ENCODE data around the gene D2HGDH. TPM values are rescaled to one million over a fixed set of nuclear protein-coding genes. Genes with fewer than 3 reads are reported as not detected.
A peak's percentile ranks its signal among the peaks of the same experiment; 100 is the strongest.

The D2HGDH gene
- total and polyA plus RNA-seq, 10 of the 15 experiments (the other 5 are each of a cell fraction or from before 2014, with no cell fraction given), result 0.52 to 32.1 (median 11.0) TPM

DNA sequence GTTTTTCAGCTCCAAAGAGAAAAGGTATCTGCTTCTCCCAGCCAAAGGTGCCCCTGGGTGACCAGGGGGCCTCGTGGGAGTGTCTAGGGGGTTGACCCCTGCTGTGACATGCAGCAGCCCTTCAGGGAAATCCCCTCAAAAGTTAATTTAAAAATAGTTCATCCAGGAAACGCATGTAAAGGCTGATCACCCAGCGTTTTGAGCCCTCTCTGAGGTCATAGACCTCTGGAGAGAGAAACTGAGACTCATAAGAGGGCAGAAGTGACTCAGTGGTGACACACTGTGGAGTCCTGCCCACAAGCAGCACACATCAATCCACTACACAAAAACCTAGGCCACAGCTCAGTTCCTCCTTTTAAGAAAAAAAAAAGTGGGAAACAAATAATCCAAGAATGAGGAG, 54.1 kb downstream of the D2HGDH start:
- ATAC-seq (peak; percentile 96), DNase-seq (ENCODE audit: low read depth, low spot score) (peak; percentile 74), FAIRE-seq (peak; percentile 23)
- intact Hi-C loops (cut with micrococcal nuclease; ENCODE audit: unreplicated experiment) (no loop called here), in situ Hi-C loops (cut with MboI) (no loop called here)
- Histone ChIP-seq H3K9me3 (replicated peaks; ENCODE audit: control insufficient read depth, insufficient read depth, low read length) (no peaks in the 10 kb centered on the region; the same call in 2 of the 3 replicates), H3K27me3 (replicated peaks in 1 of 2; ENCODE audit: control insufficient read depth in 2 of 2, insufficient read depth in 2 of 2, low read length in 1 of 2) (no peaks in the 10 kb centered on the region), H3K4me3 (no peak overlapping the region), H2AFZ (ENCODE audit: control insufficient read depth, low read depth, low read length) (peak overlapping the region; percentile 13), H3K9ac (ENCODE audit: control insufficient read depth, insufficient read depth, low read length) (peak overlapping the region; percentile 32; the same call in 1 of the 2 replicates), H3K79me2 (ENCODE audit: control insufficient read depth, insufficient read depth, low read length) (no peaks in the 10 kb centered on the region), H3K4me2 (ENCODE audit: control insufficient read depth, insufficient read depth) (peak overlapping the region; percentile 68), H3K4me1 (ENCODE audit: control insufficient read depth, insufficient read depth, low read length) (peaks cover 19% of the 10 kb centered on the region), H3K36me3 (ENCODE audit: control insufficient read depth in 2 of 2, insufficient read depth in 2 of 2, low read length in 1 of 2) (no peaks in the 10 kb centered on the region), H3K27ac (ENCODE audit: control insufficient read depth, insufficient read depth) (peak overlapping the region; percentile 78), H4K20me1 (ENCODE audit: control insufficient read depth, insufficient read depth) (no peaks in the 10 kb centered on the region)
- ChIA-PET POLR2A (interaction anchor here (0.6 kb wide), 1 partner anchor 10 kb away, joined by 3 read pairs; no protein-coding TSS in a partner anchor), RAD21 (ENCODE audit: unreplicated experiment) (interaction anchor here (0.6 to 1.3 kb wide), 4 partner anchors 17 to 102 kb away, joined by 3 to 5 read pairs (median 4); partner anchors contain the start of genes DTYMK and ING5), SMC1A (ENCODE audit: uncharacterized antibody, unreplicated experiment) (interaction anchor here (0.9 to 2.5 kb wide), 5 partner anchors 15 to 80 kb away, joined by 3 to 7 read pairs (median 4); no protein-coding TSS in a partner anchor), CTCF (interaction anchor here (1.0 to 1.5 kb wide), 4 partner anchors 16 to 90 kb away, joined by 3 to 6 read pairs (median 4); partner anchors contain the start of gene NEU4)
- BruUV-seq (replicated peaks), result no TSS peak
- WGBS (ENCODE audit: insufficient coverage, insufficient replicate concordance, low lambda C conversion rate, missing lambda C conversion rate), result 3% methylated on average over 3 of the region's 3 CpGs
- peak; percentile 86 for TF ChIP-seq RUNX3 (IDR thresholded peaks at IDR 0.05; ENCODE audit: low read length)
- TF ChIP-seq E2F8 (IDR thresholded peaks at IDR 0.05; ENCODE audit: low read depth, partially characterized antibody), result no peak
- TF ChIP-seq CTCF (IDR thresholded peaks at IDR 0.05 in 2 of 3, conservative IDR thresholded peaks at IDR 0.05 in 1 of 3; ENCODE audit: control insufficient read depth in 2 of 3, extremely low read depth in 1 of 3, insufficient read depth in 1 of 3, low read depth in 3 of 3, low read length in 3 of 3), result peak; percentile 5 to 23 (median 10); a peak in 2 of 6 replicates
- TF ChIP-seq PAX5 (IDR thresholded peaks at IDR 0.05; ENCODE audit: borderline replicate concordance, low read depth, low read length), result 0 out of 2 replicates have a peak, but pooled peaks have one; percentile 70
- no peak for TF ChIP-seq RB1 (IDR thresholded peaks at IDR 0.05; ENCODE audit: borderline replicate concordance)
- TF ChIP-seq SRF (IDR thresholded peaks at IDR 0.05; ENCODE audit: low read depth in 2 of 2, low read length in 2 of 2), result 0 out of 4 replicates have a peak, but pooled peaks of 1 of the 2 experiments have one; percentile 2
- peak; percentile 60; the same call in 1 of the 2 replicates for TF ChIP-seq MTA2 (IDR thresholded peaks at IDR 0.05; ENCODE audit: low read depth)
- TF ChIP-seq, protein P1, sequence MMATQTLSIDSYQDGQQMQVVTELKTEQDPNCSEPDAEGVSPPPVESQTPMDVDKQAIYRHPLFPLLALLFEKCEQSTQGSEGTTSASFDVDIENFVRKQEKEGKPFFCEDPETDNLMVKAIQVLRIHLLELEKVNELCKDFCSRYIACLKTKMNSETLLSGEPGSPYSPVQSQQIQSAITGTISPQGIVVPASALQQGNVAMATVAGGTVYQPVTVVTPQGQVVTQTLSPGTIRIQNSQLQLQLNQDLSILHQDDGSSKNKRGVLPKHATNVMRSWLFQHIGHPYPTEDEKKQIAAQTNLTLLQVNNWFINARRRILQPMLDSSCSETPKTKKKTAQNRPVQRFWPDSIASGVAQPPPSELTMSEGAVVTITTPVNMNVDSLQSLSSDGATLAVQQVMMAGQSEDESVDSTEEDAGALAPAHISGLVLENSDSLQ (IDR thresholded peaks at IDR 0.05), result peak; percentile 28
- TF ChIP-seq IKZF2 (IDR thresholded peaks at IDR 0.05), result peak; percentile 71 to 78
- TF ChIP-seq CREM (IDR thresholded peaks at IDR 0.05; ENCODE audit: low read depth), result peak; percentile 89
- peak; percentile 38 for TF ChIP-seq IKZF1 (conservative IDR thresholded peaks at IDR 0.05)
- no peak for TF ChIP-seq SIX5 (IDR thresholded peaks at IDR 0.05; ENCODE audit: low read depth, low read length, severe bottlenecking)
- no peak for TF ChIP-seq ZZZ3 (IDR thresholded peaks at IDR 0.05; ENCODE audit: control insufficient read depth, insufficient read length, low read depth)
- TF ChIP-seq KLF5 (IDR thresholded peaks at IDR 0.05; ENCODE audit: partially characterized antibody), result peak; percentile 78
- 0 out of 2 replicates have a peak, but pooled peaks have one; percentile 41 for TF ChIP-seq IRF4 (IDR thresholded peaks at IDR 0.05; ENCODE audit: low read depth, low read length)
- TF ChIP-seq CREB1 (IDR thresholded peaks at IDR 0.05; ENCODE audit: low read depth), result peak; percentile 94
- peak; percentile 82; the same call in 1 of the 2 replicates for TF ChIP-seq EED (IDR thresholded peaks at IDR 0.05; ENCODE audit: low read depth)
- TF ChIP-seq ATF2 (IDR thresholded peaks at IDR 0.05; ENCODE audit: low read length), result peak; percentile 67
